GM12892 (cell line): ENCODE measurements around the gene S1PR2.
A peak's percentile ranks its signal among the peaks of the same experiment; 100 is the strongest.

ENCODE experiments used
- DNase-seq: peaks from one replicate; pipeline ENCODE4 v3.0.0; 2011; ENCODE audit not compliant: insufficient read length
- FAIRE-seq: peaks from 2 replicates; lab custom pipeline; 2011; peaks lifted over from hg19 to GRCh38; lab: Jason Lieb, UNC
- POLR2A ChIP-seq: IDR thresholded peaks from 2 replicates; pipeline ENCODE4 v1.6.1; 2011; ENCODE audit warnings: low read depth, low read length, control low read depth
- POLR2AphosphoS5 ChIP-seq: IDR thresholded peaks from 2 replicates; pipeline ENCODE4 v1.6.1; 2011; ENCODE audit warnings: low read depth, low read length, control low read depth
- TAF1 ChIP-seq: IDR thresholded peaks from 2 replicates; pipeline ENCODE4 v1.6.1; 2011; ENCODE audit warnings: low read depth, mild to moderate bottlenecking, control low read depth, low read length, borderline replicate concordance

Gene S1PR2

GRCh38 chr19:10230173-10230860, 814 bp downstream of the S1PR2 start:
- peak; percentile 67 for FAIRE-seq
- TF ChIP-seq POLR2AphosphoS5 (peak; percentile 59; the same call in 1 of the 2 replicates), POLR2A (no peak)
- DNase-seq = no peak

GRCh38 chr19:10228920-10229319, 2.2 kb downstream of the S1PR2 start:
- no peak for DNase-seq
- FAIRE-seq = peak; percentile 84
- TF ChIP-seq TAF1 = no peak

GRCh38 chr19:10228393-10228792, 2.7 kb downstream of the S1PR2 start:
- FAIRE-seq (peak; percentile 42), DNase-seq (no peak)
- no peak for TF ChIP-seq TAF1
- TF ChIP-seq POLR2AphosphoS5 = no peak
- TF ChIP-seq POLR2A = no peak

- no peak for DNase-seq
- no peak for TF ChIP-seq TAF1
- TF ChIP-seq POLR2A = no peak
- TF ChIP-seq POLR2AphosphoS5 = no peak
- no peak for FAIRE-seq
Measured at GRCh38 chr19:10227026-10227971, 3.8 kb downstream of the S1PR2 start.

GRCh38 chr19:10226376-10227025, 4.6 kb downstream of the S1PR2 start:
- no peak for FAIRE-seq
- no peak for DNase-seq
- TF ChIP-seq POLR2AphosphoS5 (no peak), TAF1 (no peak)

- FAIRE-seq (no peak), DNase-seq (no peak)
- no peak for TF ChIP-seq TAF1
- no peak for TF ChIP-seq POLR2A
- no peak for TF ChIP-seq POLR2AphosphoS5
Measured at GRCh38 chr19:10226021-10226375, 5.1 kb downstream of the S1PR2 start.

- TF ChIP-seq POLR2AphosphoS5 (no peak), POLR2A (no peak), TAF1 (no peak)
- DNase-seq (no peak), FAIRE-seq (no peak)
Measured at GRCh38 chr19:10224337-10224736, 6.8 kb downstream of the S1PR2 start.

- TF ChIP-seq TAF1 (no peak), POLR2A (no peak), POLR2AphosphoS5 (0 out of 2 replicates have a peak, but pooled peaks have one; percentile 27)
- FAIRE-seq (no peak), DNase-seq (no peak)
Measured at GRCh38 chr19:10223488-10224213, 7.5 kb downstream of the S1PR2 start.

GRCh38 chr19:10222201-10222890, 8.8 kb downstream of the S1PR2 start:
- TF ChIP-seq POLR2A (no peak), TAF1 (no peak), POLR2AphosphoS5 (no peak)
- no peak for FAIRE-seq
- no peak for DNase-seq

- FAIRE-seq (no peak), DNase-seq (no peak)
- TF ChIP-seq POLR2A (no peak), TAF1 (no peak), POLR2AphosphoS5 (no peak)
Measured at GRCh38 chr19:10220695-10221094, 10.4 kb downstream of the S1PR2 start.

- FAIRE-seq = peak; percentile 94
- peak; percentile 48 for DNase-seq
- TF ChIP-seq POLR2AphosphoS5 (no peak), POLR2A (no peak), TAF1 (0 out of 2 replicates have a peak, but pooled peaks have one; percentile 30)
Measured at GRCh38 chr19:10219678-10220077, 11.5 kb downstream of the S1PR2 start.
